GM21619 (cell line): ENCODE data around the gene CLK3.
"Not testable (repeated sequence)": the region's sequence is repeated elsewhere in the genome, so short reads cannot be mapped to it uniquely, and the experiment has no call there.

ENCODE experiments used
- ATAC-seq: cut with Tn5 transposase; IDR thresholded peaks from one replicate; pipeline ENCODE4 v1.9.1; 2021; ENCODE audit not compliant: unreplicated experiment

CLK3 gene

GRCh38 chr15:74641151-74641550 is 25.5 kb downstream of the CLK3 start:
- no peak for ATAC-seq

GRCh38 chr15:74642348-74642733 is 26.7 kb downstream of the CLK3 start:
- ATAC-seq: no peak

- no peak for ATAC-seq
Measured at GRCh38 chr15:74642734-74643664, 27.4 kb downstream of the CLK3 start.

- no peak for ATAC-seq
Measured at GRCh38 chr15:74643665-74644204, 28.1 kb downstream of the CLK3 start.

GRCh38 chr15:74646480-74646879 is 30.8 kb downstream of the CLK3 start:
- ATAC-seq: no peak

- ATAC-seq: no peak
Measured at GRCh38 chr15:74648051-74648842, 32.6 kb downstream of the CLK3 start.

GRCh38 chr15:74651242-74651741 is 35.7 kb downstream of the CLK3 start:
- no peak for ATAC-seq

- ATAC-seq: no peak
Measured at GRCh38 chr15:74653426-74654102, 37.9 kb downstream of the CLK3 start.

GRCh38 chr15:74655424-74655823 is 39.8 kb downstream of the CLK3 start:
- no peak for ATAC-seq

- no peak for ATAC-seq
Measured at GRCh38 chr15:74656935-74657535, 41.4 kb downstream of the CLK3 start.

GRCh38 chr15:74657846-74658245 is 42.2 kb downstream of the CLK3 start:
- ATAC-seq: no peak

GRCh38 chr15:74661280-74661679 is 45.6 kb downstream of the CLK3 start:
- not testable (repeated sequence) for ATAC-seq

- no peak for ATAC-seq
Measured at GRCh38 chr15:74662064-74662860, 46.6 kb downstream of the CLK3 start.

- ATAC-seq: no peak
Measured at GRCh38 chr15:74663303-74664027, 47.8 kb downstream of the CLK3 start.

- no peak for ATAC-seq
Measured at GRCh38 chr15:74664028-74664616, 48.5 kb downstream of the CLK3 start.

GRCh38 chr15:74664670-74665069 is 49.0 kb downstream of the CLK3 start:
- no peak for ATAC-seq

- ATAC-seq: no peak
Measured at GRCh38 chr15:74667975-74668374, 52.3 kb downstream of the CLK3 start.

- no peak for ATAC-seq
Measured at GRCh38 chr15:74669627-74670026, 54.0 kb downstream of the CLK3 start.

- ATAC-seq: no peak
Measured at GRCh38 chr15:74674161-74674560, 58.5 kb downstream of the CLK3 start.
